SK-N-SH treated with all-trans-retinoic acid at 6 μM for 48 hours (cell line): ENCODE results near the gene PIK3AP1.
A peak's percentile ranks its signal among the peaks of the same experiment; 100 is the strongest.

Experiments
- ATAC-seq: fragments of 200-7000 bp; cut with Tn5 transposase; 3 replicates; pipeline ENCODE4 v1.9.1; 2020; ENCODE audit warnings: mild to moderate bottlenecking, moderate library complexity
- ARNTL ChIP-seq: fragments of 450-650 bp; formaldehyde crosslinking; IDR thresholded peaks from 2 replicates; pipeline ENCODE4 v1.5.0; 2020; ENCODE audit warnings: low read depth, mild to moderate bottlenecking, moderate library complexity, borderline replicate concordance
- BACH2 ChIP-seq: fragments of 250-450 bp; sonication (Bioruptor Pico); IDR thresholded peaks from 2 replicates; pipeline ENCODE4 v1.9.0; 2021; ENCODE audit warnings: mild to moderate bottlenecking, borderline replicate concordance
- CSDC2 ChIP-seq: fragments of 250-450 bp; sonication (Bioruptor Pico); IDR thresholded peaks from 2 replicates; pipeline ENCODE4 v1.5.0; 2020; ENCODE audit warnings: mild to moderate bottlenecking, moderate library complexity
- ESRRG ChIP-seq: fragments of 250-450 bp; sonication (Bioruptor Pico); IDR thresholded peaks from 2 replicates; pipeline ENCODE4 v1.6.1; 2021; ENCODE audit warnings: mild to moderate bottlenecking
- ISL1 ChIP-seq: fragments of 250-450 bp; sonication (Bioruptor Pico); IDR thresholded peaks from 2 replicates; pipeline ENCODE4 v2.1.2; 2022; ENCODE audit warnings: mild to moderate bottlenecking, moderate library complexity
- PPARA ChIP-seq: fragments of 250-450 bp; sonication (Bioruptor Pico); IDR thresholded peaks from 2 replicates; pipeline ENCODE4 v1.5.0; 2020; ENCODE audit warnings: mild to moderate bottlenecking, borderline replicate concordance
- TCF4 ChIP-seq: fragments of 250-450 bp; sonication (Bioruptor Pico); IDR thresholded peaks from 2 replicates; pipeline ENCODE4 v1.8.0; 2021; ENCODE audit warnings: mild to moderate bottlenecking, moderate library complexity, borderline replicate concordance
- TOX ChIP-seq: fragments of 250-450 bp; sonication (Bioruptor Pico); IDR thresholded peaks from 2 replicates; pipeline ENCODE4 v1.8.0; 2021; ENCODE audit warnings: mild to moderate bottlenecking, moderate library complexity, borderline replicate concordance
- ZC3H10 ChIP-seq: fragments of 250-450 bp; sonication (Bioruptor Pico); IDR thresholded peaks from 2 replicates; pipeline ENCODE4 v1.5.1; 2021; ENCODE audit warnings: mild to moderate bottlenecking, moderate library complexity
- ZFP3 ChIP-seq: fragments of 250-450 bp; sonication (Bioruptor Pico); IDR thresholded peaks from 2 replicates; pipeline ENCODE4 v1.5.0; 2020; ENCODE audit warnings: mild to moderate bottlenecking, moderate library complexity
- ZFP30 ChIP-seq: fragments of 450-650 bp; formaldehyde crosslinking; IDR thresholded peaks from 2 replicates; pipeline ENCODE4 v1.5.0; 2022; ENCODE audit warnings: mild to moderate bottlenecking, moderate library complexity
- ZNF8 ChIP-seq: fragments of 450-650 bp; formaldehyde crosslinking; IDR thresholded peaks from 2 replicates; pipeline ENCODE4 v1.5.0; 2020; ENCODE audit warnings: mild to moderate bottlenecking, moderate library complexity
- TF ChIP-seq, protein P1 (sequence below): fragments of 250-450 bp; sonication (Bioruptor Pico); IDR thresholded peaks from 2 replicates; pipeline ENCODE4 v1.8.0; 2020; ENCODE audit warnings: mild to moderate bottlenecking, moderate library complexity, borderline replicate concordance
- TF ChIP-seq, protein P2 (sequence below): fragments of 250-450 bp; sonication (Bioruptor Pico); IDR thresholded peaks from 2 replicates; pipeline ENCODE4 v1.5.1; 2021; ENCODE audit warnings: mild to moderate bottlenecking, moderate library complexity

PIK3AP1 gene, protein sequence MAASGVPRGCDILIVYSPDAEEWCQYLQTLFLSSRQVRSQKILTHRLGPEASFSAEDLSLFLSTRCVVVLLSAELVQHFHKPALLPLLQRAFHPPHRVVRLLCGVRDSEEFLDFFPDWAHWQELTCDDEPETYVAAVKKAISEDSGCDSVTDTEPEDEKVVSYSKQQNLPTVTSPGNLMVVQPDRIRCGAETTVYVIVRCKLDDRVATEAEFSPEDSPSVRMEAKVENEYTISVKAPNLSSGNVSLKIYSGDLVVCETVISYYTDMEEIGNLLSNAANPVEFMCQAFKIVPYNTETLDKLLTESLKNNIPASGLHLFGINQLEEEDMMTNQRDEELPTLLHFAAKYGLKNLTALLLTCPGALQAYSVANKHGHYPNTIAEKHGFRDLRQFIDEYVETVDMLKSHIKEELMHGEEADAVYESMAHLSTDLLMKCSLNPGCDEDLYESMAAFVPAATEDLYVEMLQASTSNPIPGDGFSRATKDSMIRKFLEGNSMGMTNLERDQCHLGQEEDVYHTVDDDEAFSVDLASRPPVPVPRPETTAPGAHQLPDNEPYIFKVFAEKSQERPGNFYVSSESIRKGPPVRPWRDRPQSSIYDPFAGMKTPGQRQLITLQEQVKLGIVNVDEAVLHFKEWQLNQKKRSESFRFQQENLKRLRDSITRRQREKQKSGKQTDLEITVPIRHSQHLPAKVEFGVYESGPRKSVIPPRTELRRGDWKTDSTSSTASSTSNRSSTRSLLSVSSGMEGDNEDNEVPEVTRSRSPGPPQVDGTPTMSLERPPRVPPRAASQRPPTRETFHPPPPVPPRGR

DNA sequence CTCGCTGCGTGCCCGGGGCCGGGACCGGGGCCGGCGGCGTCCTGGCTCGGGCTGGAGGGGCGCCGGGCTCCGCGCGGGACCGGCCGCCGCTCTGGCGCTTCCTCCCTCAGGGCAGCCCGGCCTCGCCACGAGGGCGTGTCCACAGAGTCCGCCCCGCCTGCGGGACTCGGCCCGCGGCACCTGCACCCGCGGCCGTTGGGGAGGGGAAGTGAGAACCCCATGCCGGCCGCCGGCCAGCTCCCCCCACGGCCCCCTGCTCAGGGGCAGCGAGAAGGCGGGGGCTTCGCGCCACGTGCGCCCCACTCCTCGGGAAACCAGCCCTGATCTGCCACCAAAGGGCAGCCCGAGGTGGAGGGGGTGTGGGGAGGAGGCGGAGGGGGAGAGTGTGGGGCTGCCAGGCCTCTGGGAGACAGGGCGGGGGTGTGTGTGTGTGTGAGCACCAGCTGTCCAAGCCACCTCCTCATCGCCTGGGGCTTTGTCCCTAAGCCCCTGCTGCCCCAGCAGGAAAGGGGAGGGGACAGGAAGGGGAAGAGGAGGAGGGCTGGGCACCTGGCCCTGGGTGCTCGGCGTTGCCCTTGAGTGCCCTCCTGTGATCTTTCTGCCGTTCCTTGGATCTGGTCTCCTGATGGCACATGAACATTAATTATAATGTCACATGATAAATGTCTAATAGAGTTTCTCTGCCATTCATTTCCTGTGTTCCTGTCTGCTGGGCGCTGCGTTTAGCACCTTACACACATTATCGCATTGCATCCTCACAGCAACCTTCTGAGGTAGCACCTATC lies at the start of gene PIK3AP1:
Gene PIK3AP1, minus strand, starts transcription at position 93 of the 785 bp plus-strand sequence. CDS start 120 bp downstream, outside the sequence.
- ATAC-seq: peak; percentile 72
- TF ChIP-seq TCF4 (CRISPR knock-in tag) (peak; percentile 19; the same call in 1 of the 2 replicates), ARNTL (CRISPR knock-in tag) (no peak)
- TF ChIP-seq, all 23 proteins: peak for 1

DNA sequence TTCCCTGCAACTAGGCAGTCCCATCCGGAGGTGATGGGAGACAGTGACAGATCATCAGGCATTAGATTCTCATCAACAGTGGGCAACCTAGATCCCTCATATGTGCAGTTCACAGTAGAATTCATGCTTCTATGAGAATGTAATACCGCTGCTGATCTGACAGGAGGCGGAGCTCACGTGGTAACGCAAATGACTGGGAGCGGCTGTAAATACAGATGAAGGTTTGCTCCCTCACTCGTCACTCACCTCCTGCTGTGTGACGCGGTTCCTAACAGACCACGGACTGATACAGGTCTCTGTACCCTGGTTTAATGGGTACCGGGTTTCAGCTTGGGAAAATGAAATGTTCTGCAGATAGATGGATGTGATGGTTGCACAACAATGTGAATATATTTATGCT lies 47.8 kb upstream of the PIK3AP1 start:
- ATAC-seq: no peak
- no peak for TF ChIP-seq CSDC2 (CRISPR knock-in tag)

DNA sequence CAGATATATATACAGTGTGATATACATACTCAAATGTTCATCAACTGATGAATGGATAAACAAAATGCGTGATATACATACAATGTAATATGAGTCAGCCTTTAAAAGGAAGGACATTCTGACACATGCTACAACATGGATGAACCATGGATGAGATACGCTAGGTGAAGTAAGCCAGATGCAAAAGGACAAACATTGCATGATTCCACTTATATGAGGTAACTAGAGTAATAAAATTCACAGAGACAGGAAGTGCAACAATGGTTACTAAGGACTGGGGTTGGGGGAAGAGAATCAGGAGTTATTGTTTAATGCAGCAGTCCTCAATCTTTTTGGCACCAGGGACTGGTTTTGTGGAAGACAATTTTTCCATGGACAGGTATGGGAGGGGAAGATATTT lies 47.3 kb upstream of the PIK3AP1 start:
- ATAC-seq: no peak
- TF ChIP-seq ESRRG (CRISPR knock-in tag) (no peak), PPARA (no peak), CSDC2 (CRISPR knock-in tag) (no peak)
- TF ChIP-seq, protein P1, sequence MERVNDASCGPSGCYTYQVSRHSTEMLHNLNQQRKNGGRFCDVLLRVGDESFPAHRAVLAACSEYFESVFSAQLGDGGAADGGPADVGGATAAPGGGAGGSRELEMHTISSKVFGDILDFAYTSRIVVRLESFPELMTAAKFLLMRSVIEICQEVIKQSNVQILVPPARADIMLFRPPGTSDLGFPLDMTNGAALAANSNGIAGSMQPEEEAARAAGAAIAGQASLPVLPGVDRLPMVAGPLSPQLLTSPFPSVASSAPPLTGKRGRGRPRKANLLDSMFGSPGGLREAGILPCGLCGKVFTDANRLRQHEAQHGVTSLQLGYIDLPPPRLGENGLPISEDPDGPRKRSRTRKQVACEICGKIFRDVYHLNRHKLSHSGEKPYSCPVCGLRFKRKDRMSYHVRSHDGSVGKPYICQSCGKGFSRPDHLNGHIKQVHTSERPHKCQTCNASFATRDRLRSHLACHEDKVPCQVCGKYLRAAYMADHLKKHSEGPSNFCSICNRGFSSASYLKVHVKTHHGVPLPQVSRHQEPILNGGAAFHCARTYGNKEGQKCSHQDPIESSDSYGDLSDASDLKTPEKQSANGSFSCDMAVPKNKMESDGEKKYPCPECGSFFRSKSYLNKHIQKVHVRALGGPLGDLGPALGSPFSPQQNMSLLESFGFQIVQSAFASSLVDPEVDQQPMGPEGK: no peak
- TF ChIP-seq, protein P2, sequence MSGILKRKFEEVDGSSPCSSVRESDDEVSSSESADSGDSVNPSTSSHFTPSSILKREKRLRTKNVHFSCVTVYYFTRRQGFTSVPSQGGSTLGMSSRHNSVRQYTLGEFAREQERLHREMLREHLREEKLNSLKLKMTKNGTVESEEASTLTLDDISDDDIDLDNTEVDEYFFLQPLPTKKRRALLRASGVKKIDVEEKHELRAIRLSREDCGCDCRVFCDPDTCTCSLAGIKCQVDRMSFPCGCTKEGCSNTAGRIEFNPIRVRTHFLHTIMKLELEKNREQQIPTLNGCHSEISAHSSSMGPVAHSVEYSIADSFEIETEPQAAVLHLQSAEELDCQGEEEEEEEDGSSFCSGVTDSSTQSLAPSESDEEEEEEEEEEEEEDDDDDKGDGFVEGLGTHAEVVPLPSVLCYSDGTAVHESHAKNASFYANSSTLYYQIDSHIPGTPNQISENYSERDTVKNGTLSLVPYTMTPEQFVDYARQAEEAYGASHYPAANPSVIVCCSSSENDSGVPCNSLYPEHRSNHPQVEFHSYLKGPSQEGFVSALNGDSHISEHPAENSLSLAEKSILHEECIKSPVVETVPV (CRISPR knock-in tag): no peak

DNA sequence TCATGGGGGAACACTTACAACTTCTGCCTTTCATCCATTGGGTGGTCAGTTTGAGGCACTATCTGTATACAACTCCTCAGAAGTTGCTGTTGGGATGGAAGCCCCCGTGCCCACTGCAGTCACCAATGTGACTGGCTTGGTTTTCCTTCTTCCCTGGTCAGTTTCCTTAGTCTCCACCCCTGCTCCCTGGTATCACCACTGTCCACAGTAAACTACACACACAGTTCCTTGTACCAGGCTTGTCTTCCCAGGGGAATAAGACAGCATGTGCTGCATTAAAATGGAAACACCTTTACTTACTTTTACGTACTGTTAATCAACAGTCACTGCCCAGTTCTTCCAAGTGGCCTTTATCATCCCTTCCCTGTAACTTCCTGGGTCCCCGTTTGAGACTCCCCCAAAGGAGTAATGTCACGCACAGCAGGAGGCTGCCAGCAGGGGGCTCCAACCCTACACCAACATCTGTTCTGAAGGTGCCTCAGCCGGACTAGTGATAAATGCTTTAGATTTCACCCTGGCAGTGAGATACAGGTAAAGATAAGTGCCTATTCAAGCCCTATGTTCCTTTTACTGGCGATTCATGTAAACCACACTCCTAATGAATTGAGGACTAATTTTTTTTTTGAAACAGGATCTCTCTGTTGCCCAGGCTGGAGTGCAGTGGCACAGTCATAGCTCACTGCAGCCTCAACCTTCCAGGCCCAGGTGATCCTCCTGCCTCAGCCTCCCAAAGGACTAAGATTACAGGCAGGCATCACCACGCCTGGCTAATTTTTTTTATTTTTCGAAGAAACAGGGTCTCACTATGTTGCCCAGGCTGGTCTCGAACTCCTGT lies 45.3 kb upstream of the PIK3AP1 start:
- ATAC-seq: peak; percentile 99
- no peak for TF ChIP-seq ZFP30 (CRISPR knock-in tag)
- no peak for TF ChIP-seq ZFP3
- TF ChIP-seq TOX (CRISPR knock-in tag): no peak
- no peak for TF ChIP-seq ZNF8 (CRISPR knock-in tag)
- TF ChIP-seq, protein P1: no peak
- no peak for TF ChIP-seq BACH2 (CRISPR knock-in tag)
- TF ChIP-seq ZC3H10 (CRISPR knock-in tag): no peak
- TF ChIP-seq, protein P2 (CRISPR knock-in tag): no peak
- TF ChIP-seq ISL1 (CRISPR knock-in tag): no peak
- no peak for TF ChIP-seq ESRRG (CRISPR knock-in tag)
- TF ChIP-seq, all 23 proteins: peak for 0
